GM18861 (cell line): ENCODE data around the gene HDAC9.

ENCODE experiments used
- ATAC-seq: cut with Tn5 transposase; IDR thresholded peaks from one replicate; pipeline ENCODE4 v1.9.1; 2021; ENCODE audit not compliant: unreplicated experiment

HDAC9 gene

GRCh38 chr7:18552943-18553604 is 57.5 kb downstream of the HDAC9 start:
- no peak for ATAC-seq

DNA sequence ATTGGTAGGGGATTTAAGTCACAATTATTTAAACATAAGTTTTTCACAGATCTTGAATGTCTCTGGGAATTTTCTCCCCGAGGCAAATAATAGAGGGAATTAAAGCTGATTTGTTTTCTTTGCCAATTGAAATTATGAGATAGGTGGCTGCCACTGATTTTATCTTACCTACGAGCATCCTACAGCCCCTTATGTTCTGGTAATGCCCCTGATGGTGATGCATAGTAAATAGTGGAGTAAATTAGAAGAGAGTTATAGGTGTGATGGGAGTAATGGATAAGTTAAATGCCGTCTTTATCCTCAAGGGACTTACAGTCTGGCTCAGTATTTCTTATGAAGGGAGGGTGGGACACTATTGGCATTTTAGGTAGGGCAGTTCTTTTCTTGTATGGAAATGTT is 58.1 kb downstream of the HDAC9 start:
- no peak for ATAC-seq

DNA sequence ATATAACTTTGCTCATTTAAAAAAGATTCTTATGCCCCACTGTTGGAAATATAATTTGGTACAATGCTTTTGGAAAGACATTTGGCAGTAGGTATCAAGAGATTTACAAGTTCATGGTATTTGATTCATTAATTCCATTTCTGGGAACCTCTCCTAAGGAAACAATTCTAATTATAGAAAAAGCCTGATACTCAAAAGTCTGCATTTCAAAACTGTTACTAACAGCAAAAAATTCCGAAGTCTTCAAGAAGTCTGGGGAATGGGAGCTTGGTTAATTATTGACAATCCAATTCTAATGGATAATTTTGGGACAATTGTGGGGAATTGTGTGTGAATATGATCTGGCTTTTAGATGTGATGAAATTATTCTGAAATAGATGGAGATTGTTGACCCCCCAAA is 59.6 kb downstream of the HDAC9 start:
- ATAC-seq: no peak

DNA sequence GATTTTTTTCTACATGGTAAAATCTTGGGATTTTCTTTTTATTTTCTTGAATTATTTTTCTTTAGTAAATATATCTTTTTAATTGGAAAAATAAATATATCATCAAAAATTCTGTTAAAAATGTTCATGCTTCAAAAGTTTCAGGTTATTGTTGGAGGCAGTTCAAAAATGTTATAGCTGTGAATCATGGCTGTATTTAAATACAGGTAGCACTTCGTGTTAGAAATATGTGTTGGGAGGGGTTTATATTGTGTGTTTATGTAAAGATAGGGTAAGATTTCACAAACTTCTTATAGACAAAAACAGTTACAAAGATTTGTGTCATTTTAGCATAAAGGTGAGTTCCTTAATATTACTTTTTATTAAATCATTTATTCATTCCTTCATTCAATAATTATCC is 60.4 kb downstream of the HDAC9 start:
- no peak for ATAC-seq

- ATAC-seq: no peak
These were observed 63.0 kb downstream of the HDAC9 start for GRCh38 chr7:18558503-18558902.

- ATAC-seq: no peak
These were observed 63.4 kb downstream of the HDAC9 start for GRCh38 chr7:18558910-18559309.

DNA sequence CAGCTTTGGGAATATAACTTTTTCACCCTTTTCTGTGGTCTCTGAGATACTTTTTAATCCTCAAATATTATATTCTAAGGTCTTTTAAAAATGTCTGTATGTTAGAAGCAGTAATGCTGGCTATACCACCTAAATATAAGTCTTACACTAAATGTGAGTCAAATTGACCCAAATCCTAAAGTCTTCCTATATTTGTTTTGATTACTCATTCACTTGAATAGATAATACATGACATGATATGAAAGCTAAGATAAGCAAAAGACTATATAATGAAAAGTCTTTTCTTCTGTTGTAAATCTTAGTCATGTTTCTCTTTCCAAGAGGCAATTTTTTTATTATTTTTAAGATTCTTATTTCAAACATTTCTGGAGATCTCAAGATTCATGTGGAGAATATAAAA is 64.2 kb downstream of the HDAC9 start:
- no peak for ATAC-seq

GRCh38 chr7:18564779-18565178 is 69.2 kb downstream of the HDAC9 start:
- ATAC-seq: no peak

GRCh38 chr7:18565337-18565736 is 69.8 kb downstream of the HDAC9 start:
- ATAC-seq: no peak

- no peak for ATAC-seq
These were observed 70.7 kb downstream of the HDAC9 start for GRCh38 chr7:18566205-18566604.

DNA sequence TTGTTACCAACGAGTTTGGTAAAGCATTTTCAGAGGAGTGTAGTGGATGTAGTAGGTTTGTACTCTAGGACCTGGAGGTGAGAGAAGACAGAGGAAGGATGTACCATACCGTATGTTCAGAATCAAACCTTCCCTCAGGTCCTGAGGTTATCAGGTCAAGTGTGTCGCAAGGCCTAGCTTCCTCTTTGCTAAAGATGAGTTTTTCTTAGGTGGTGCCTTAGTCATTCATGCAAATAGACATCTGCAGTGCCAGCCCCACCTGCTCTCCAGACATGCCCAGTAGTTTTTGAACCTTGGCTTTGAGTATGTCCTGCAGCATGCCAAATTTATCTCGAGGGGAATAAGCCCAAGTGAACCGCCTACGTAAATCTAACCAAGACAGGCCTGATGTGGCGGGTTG is 71.3 kb downstream of the HDAC9 start:
- peak; percentile 98 for ATAC-seq

GRCh38 chr7:18570441-18570840 is 74.9 kb downstream of the HDAC9 start:
- no peak for ATAC-seq

DNA sequence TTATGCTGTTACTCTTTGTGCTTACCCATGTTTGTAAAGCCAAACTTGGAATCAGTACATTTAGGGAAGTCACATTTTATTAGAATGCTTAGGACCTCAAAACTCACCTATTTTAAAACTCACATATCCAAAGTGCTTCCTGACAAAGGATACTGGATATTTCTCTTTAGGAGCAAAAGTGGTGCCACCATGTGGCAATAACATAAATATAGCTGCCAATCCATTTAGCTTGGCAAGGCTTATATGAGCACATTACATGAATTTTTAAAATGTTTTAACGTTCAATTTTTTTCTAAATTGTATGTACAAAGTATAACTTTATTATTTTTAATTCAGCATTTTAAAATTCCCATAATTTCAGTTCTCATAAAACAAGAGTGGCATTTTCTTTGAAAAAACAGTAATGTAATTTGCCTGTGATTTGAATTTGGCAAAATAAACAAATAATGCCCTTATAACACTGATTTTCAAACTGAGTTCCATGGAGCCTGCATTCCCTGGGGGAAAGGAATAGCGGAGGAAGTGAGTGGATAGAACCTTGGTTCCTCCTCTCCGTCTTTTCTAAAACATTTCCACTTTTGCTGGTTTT is 75.4 kb downstream of the HDAC9 start:
- no peak for ATAC-seq

DNA sequence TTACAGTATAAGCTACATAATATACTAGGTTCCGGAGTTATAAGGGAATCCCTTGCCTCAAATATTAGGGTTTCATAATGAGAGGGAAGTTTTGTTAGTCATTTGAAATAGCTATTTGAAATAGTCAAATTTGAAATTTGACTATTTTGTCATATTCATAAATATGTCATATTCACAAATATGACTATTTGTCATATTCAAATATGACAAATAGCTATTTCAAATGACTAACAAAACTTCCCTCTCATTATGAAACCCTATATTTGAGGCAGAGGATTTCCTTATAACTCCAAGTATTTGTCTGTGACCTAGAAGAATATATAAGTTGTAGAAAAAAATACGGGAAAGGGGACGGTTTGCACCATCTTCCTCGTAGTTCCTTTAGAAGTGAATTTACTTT is 76.6 kb downstream of the HDAC9 start:
- no peak for ATAC-seq

DNA sequence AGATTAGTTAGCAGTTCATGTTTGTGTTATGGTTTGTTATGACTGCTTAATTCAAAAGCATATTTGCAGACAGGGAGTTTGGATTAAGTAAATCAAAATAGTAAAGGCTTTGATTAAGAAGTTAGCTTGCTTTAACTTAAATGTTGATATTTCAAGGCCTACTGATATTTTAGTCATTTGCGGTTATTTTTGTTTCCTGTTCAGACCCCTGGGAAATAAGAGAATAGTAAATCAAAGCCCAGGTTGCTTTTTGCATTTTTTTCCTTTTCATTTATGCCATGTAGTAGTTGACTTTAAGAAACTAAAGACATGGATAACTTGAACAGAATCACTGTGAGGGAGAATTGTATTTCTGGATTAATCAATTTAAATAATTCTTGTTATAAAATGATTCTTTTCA is 77.3 kb downstream of the HDAC9 start:
- ATAC-seq: no peak

- no peak for ATAC-seq
These were observed 78.1 kb downstream of the HDAC9 start for GRCh38 chr7:18573410-18574234.

- ATAC-seq: no peak
These were observed 78.6 kb downstream of the HDAC9 start for GRCh38 chr7:18574235-18574540.

DNA sequence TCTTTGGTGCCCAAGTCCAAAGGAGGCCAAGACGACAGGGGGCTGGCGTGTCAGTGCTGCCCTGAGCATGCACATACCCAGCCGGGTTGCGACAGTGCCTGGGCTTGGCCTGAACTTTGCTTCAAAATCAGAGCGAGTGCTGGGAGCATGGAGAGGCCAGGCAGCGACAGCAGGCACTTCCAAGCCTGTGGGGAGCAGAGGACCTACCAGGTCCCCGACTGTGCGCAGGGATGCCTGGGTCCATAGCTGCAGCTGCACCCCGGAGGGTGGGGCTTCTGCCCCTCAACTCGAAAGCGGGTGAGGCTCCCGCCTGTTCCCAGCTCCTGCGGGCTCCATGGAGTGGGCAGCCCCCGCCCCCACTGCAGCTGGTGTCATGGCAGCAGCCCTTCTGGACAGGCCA is 79.1 kb downstream of the HDAC9 start:
- ATAC-seq: no peak

- ATAC-seq: no peak
These were observed 80.3 kb downstream of the HDAC9 start for GRCh38 chr7:18575622-18576572.

DNA sequence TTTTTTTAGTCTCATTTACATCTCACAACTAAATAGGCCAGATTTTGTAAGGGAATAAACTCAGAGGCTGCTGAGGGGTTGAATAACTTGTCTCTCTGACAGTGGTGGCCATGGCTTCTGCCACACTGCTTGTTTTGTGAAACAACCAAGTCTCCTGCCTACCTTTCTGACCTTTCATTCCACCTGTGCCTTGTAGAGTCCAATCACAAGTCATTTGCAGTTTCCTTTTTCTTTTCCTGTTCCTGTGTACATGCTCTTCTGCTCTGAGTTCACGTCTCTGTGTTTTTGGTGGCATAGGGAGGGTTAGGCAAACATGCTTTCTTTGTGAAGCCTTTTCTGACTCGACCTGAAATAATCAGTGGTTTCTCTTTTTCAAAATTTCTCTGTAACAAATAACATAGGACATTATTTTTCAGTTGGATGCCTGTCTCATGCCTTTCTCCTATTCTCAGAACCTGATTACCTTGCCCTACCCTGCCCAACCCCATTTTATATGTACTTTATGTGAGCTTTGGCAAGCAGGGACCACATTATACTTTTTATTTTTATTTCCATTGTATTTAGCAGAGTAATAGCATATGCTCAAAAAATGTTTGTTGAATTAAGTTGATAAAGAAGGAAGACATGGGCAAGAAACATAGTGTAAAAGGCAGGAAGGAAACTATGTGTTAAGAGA is 81.7 kb downstream of the HDAC9 start:
- ATAC-seq: no peak

- ATAC-seq: no peak
These were observed 84.1 kb downstream of the HDAC9 start for GRCh38 chr7:18579698-18580097.
